Inferior parietal cortex (tissue), 1 donor: ENCODE results near the gene SLC7A6OS.

Source experiments
- DNase-seq: peaks from one replicate; pipeline ENCODE4 v3.0.0-alpha.2; 2016; ENCODE audit errors: extremely low spot score

The SLC7A6OS gene

DNA sequence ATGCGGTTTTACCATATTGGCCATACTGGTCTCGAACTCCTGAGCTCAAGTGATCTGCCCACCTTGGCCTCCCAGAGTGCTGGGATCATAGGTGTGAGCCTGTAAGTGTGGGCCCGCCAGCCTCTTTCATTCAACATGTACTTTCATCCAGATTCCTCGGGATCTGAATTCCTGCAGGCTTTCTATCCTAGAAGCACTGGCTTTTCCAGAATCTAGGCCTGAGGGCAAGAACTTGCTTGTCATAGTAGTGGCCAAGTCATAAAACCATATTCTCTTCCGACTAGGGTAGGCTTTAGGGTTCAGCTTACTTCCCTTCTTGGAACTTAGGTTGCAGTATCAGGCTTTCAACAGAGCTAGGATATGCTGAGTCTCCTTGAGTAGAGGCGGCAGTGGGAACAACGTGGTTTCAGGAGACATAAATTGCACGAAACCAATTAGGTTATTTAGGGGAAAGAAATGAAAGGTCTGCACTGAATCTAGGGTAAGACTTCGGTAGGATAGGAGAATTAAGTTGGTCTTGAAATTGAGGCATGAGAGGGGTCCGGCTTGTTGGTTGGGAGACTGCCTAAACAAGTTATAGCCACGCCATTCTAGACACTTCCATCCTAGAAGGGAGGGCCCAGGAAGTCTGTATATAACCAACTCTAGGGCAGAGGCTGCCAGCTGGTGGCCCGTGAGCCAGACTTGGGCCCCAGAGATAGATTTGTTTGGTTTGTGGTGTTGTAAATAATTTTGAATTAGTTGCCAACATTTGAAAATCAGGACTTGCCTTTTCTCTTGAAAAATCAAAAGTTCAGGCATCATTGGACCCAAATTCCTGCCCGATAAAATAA is 30.8 kb downstream of the SLC7A6OS start:
- DNase-seq: no peak

DNA sequence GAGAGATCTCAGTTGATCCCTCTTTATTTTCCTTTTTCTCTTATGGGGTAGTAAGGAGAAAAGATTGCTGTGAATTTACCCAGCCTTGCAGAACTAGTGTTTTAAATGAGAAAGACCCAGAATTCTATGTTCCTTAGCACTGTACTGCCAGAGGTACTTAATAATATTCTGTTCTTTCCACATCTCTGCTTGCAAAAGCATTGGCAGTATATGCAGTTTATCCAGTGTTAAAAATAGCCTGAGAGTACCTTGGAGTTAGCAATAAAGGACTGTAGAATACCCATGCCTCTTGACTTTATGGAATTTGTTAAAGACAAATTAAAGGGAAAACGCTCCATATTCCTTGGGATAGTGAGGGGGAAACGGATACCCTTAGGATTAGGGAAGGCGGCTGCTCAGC is 34.5 kb downstream of the SLC7A6OS start:
- DNase-seq: no peak

DNA sequence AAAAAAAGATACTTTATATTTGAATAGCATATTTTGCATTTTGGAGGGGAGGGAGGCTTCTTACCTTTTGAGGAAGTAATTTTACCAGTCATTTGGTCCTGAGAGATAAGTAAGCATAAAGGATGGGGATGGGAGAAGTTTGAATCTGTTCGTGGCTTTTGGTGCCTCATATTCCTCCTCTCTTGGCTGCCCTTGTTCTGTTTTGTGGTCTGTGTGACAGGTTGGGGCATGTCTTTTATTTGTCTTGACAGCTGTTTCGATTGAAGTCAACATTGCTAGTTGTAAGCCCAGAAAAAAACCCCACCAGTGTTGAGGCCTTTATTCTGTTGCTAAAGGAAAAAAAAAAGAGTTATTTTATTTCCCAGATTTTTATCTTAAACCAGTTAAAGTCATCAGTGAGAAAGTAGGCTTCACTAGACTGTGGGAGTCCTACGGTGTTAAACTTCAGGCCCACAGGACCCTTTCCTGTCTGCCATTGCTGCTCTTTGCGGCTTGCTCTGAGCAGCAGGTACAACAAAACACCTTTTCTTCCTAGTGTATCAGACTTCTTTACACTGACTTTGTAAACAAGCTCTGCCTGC is 35.0 kb downstream of the SLC7A6OS start:
- DNase-seq: no peak

DNA sequence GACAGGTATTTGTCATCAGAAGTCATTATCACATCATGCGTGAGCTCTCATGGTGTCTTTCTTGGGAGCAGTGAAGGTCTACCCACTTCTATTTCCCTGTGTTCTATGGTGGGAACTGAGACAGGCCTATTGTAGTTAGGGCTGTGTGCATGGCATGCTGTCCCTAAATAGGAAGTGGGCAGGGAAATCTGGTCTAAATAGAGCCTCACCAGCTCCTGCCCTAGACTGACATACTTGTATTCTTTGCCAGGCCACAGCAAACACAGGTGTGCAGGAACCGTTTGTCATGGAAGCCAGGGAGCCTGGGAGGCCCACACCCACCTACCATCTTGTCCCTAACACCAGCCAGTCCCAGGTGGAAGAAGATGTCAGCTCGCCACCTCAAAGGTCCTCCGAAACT is 36.3 kb downstream of the SLC7A6OS start:
- DNase-seq: no peak

DNA sequence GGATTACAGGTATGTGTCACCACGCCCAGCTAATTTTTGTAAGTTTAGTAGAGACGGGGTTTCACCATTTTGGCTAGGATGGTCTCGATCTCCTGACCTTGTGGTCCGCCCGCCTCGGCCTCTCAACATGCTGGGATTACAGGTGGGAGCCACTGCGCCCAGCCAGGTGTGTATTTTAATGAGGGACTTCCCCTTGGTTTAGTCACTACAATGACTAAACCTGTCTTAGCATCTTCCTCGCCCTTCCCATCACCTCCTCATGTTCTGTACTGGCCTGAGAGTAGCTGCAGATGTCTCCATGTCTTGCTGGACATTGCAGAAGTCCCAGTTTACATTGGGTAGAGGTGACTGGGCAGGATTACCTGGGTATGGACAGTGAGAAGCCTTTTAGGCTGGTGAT is 36.9 kb downstream of the SLC7A6OS start:
- no peak for DNase-seq

DNA sequence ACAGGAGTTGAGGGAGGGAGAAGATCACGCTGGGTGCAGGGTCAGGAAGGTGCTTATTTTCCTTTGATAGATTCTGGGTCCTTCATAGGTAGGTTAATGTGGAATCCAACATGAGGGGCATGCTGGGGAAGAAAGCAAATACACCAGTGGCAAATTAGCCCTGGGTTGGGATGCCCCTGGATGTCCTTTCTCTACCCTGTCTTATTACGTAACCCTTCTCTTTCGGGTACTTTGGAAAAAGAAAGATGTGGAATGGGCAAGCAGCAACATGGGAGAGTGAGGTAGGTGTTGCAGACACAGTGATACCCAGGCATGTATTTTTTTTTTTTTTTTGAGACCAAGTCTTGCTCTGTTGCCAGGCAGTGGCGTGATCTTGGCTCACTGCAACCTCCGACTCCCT is 37.3 kb downstream of the SLC7A6OS start:
- no peak for DNase-seq

DNA sequence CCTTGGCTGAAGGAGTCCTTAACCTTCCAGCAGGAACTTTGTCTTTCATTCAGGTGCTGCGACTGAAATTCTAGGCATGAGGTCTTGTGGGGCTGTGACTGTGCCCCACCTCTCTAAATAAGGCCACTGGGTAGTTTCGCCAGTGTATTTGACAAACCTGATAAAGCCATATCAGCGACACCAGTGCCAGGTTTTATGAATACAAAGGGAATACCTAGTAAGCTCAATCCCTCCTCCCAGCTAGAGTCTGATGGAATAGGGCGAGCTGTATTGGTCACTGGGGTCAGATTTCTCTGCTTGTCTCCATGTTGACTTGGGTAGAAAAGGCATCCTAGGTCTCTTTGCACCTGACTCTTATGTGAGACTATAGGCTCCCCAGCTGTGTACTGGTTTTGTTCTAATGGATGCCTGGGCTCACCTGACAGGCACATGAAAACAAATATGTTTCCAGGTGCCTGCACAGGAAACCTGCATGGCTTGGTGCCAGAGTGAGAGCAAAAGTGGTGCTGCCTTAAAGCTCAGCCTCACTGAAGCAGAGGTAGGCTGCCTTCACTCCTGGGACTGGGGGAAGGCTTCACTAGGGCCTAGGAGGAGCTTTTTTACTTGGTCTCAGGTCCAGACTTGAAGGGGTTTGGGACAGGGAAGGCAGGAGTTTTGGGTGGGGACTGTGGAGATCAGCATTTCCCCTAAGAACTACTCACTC is 38.1 kb downstream of the SLC7A6OS start:
- DNase-seq: no peak

DNA sequence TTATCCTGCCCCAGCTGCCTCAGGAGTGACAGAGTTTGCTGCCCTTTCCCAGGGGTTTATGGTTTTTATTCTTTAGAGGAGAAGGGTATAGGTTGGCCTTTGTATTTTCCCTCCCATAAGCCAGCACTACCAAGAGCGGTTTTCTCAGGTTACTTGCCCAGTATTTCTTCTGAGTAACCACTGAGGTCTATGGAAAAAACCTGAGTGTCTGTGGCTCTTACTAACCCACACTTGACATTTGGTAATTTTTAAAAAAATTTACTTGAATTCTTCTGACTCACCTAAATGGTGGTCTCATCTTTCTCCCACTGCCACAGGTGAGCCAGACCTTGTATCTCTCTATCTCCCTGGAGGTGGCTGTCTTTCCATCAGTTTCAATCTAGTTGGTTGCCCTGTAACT is 40.4 kb downstream of the SLC7A6OS start:
- no peak for DNase-seq

DNA sequence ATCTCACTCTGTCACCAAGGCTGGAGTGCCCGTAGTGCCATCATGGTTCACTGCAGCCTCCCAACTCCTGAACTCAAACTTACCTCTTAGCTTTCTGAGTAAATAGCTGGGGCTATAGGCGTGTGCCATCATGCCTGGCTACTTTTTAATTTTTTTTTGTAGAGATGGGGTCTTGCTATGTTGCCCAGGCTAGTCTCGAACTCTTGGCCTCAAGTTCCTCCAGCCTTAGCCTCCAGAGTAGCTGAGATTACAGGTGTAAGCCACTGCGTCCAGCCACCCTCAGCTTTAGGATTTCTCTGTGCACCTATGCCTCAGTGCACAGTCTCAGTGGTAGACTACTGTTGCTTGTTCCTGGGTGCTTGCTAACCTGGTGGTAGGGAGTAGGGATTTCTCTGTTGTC is 41.0 kb downstream of the SLC7A6OS start:
- no peak for DNase-seq

DNA sequence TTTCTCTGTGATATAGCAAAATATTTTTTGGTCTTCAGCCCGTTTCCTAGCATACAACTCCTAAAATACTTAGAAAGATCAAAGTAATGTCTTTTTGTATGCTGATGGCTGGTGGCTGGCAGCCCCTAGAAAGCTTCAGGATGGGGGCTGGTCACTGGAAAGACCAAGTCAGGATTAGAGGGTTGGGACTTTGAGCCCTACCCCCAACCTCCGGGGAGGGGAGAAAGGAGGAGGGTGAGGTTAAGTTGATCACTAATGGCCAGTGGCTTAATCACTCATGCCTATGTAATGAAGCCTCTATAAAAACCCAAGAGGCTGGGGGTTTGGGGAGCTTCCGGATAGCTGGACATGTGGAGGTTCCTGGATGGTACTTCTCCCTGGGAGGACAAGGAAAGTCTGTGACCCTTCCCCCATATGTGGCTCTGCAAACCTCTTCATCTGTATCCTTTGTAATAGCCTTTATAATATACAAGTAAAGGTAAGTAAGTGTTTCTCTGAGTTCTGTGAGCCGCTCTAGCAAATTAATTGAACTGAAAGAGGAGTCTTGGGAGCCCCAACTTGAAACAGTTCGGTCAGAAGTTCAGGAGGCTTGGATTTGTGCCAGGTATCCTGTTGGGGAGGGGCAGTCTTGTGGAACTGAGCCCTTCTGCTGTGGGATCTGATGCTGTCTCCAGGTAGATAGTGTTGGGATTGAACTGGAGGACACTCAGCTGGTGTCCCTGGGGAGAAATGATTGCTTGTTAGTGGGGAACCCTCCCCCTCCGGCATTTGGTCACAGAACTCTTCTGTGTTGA is 42.9 kb downstream of the SLC7A6OS start:
- no peak for DNase-seq

DNA sequence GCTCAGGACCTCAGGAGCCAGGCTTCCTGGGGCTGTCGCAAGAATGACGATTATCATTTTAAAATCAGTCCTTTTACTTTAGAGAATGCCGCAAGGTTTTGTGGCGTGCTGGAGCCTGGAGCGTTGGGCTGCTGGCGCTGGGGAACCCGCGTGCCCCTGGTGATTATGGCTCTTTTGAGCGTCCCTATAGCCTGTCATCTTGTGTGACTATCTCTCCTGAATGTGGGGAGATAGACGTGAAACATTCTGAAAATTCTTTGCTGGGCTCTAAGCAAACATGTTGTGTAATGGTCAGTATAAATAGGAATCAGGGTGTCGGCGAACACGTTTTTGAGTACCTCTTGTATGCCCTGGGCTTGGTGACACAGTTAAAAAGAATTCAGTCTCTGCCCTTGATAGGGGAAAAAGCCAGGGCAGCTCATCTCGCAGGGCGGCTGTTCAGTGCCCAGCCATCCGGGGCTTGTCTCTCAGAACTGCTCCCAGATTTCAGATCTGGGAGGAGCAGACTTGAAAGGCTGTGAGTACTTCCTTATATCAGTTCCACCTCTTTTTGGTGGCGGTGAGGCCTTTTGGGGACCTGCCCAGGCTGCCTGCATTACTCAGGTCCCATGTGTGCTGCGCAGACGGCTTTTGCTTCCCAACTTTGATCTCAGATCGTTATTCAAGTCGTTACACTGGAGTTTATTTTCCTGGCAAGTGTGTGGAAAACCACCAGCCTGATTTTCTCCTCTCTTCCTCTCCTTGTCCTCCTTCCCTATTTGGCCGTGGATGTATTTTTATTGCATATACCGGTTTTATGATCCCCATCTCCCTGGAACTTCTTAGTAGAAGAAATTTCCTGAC is 45.4 kb downstream of the SLC7A6OS start:
- DNase-seq: peak; percentile 50

DNA sequence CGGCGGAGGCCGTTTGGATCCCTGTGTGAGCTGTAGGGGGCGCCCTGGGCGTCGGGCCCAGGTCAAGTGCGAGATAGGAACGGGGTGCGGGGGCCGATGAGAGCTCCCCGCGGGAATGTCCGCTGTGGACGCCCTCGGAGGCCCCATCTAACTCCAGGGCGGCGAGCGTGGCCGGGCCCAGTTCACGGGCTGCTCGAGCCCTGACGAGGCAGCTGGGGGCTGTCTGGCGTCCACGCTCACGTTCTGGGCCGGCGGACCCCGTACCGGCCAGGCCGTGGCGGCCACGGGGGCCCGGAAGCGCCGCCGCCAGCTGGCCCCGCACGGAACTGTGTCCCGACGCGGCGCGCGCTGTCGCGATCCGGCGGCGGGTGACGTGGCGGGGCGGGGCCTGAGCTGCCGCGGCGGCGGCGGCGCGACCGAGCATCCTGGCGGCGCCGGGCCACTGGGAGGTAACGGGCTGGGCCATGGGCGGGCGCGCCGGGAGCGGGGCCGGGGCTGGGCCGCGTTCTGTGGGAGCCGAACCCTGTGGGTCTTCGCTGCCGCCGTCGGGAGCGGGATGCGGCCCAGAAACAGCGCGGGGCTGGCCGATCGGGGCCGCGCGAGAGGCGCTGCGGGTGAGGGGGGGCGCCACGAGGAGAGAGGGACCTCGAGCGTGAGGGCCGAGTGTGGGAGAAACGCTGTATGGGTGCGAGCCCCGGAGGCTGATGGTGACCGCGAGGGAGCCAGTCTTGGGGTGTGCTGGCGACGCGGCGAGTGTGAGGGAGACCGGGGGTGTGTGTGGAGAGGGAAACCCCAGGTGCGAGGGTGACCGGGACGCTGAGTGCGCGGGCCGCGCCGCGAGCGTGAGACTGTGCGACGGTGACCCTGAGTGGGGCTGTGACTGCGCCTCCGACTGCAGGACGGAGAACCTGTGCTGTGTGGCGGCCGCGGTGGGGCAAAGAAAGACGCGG is 46.3 kb downstream of the SLC7A6OS start, which contains the start of gene SLC7A6:
Gene SLC7A6 (plus strand): TSS at position 399 of the 950 bp plus-strand sequence. CDS start 10,201 bp downstream, outside the sequence.
- peak; percentile 62 for DNase-seq

DNA sequence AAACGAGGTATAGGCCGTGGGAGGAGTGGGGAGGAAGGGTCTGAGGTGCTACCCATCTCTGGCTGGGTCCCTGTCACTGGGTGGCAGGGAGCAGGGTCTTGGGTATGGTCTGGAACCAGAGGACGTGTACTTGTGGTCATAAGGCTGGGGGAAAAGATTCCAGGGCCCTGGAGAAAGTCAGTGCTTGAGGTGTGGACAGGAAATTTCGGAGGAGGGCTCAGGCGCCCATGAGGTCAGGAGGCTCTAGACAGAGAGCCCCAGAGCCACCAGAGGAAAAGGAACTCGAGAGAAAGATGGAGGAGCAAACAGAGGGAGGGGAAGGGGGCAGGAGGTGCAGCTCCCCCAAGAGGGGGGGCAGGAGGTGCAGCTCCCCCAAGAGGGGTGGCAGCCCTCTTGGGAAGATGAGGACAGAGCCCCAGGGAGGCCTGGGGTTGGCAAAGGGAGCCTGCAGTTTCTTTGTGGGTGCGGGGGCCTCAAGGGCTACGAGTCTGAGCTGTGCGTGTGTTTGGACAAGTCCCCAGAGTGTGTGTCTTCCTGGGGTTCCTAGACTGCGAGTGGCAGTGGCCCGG is 47.1 kb downstream of the SLC7A6OS start:
- no peak for DNase-seq

DNA sequence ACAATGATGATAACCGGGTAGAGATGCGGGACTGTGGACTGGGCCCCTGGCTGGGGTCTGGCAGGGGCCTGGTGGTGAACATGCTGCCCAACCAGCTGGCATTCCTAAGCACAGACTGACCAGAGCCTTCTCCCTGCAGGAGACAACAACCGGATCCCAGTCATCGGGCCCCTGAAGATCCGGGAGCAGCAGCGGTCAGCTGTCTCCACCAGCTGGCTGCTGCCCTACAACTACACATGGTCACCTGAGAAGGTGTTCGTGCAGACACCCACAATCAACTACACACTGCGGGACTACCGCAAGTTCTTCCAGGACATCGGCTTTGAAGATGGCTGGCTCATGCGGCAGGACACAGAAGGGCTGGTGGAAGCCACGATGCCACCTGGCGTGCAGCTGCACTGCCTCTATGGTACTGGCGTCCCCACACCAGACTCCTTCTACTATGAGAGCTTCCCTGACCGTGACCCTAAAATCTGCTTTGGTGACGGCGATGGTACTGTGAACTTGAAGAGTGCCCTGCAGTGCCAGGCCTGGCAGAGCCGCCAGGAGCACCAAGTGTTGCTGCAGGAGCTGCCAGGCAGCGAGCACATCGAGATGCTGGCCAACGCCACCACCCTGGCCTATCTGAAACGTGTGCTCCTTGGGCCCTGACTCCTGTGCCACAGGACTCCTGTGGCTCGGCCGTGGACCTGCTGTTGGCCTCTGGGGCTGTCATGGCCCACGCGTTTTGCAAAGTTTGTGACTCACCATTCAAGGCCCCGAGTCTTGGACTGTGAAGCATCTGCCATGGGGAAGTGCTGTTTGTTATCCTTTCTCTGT is 51.5 kb downstream of the SLC7A6OS start:
- DNase-seq: no peak

DNA sequence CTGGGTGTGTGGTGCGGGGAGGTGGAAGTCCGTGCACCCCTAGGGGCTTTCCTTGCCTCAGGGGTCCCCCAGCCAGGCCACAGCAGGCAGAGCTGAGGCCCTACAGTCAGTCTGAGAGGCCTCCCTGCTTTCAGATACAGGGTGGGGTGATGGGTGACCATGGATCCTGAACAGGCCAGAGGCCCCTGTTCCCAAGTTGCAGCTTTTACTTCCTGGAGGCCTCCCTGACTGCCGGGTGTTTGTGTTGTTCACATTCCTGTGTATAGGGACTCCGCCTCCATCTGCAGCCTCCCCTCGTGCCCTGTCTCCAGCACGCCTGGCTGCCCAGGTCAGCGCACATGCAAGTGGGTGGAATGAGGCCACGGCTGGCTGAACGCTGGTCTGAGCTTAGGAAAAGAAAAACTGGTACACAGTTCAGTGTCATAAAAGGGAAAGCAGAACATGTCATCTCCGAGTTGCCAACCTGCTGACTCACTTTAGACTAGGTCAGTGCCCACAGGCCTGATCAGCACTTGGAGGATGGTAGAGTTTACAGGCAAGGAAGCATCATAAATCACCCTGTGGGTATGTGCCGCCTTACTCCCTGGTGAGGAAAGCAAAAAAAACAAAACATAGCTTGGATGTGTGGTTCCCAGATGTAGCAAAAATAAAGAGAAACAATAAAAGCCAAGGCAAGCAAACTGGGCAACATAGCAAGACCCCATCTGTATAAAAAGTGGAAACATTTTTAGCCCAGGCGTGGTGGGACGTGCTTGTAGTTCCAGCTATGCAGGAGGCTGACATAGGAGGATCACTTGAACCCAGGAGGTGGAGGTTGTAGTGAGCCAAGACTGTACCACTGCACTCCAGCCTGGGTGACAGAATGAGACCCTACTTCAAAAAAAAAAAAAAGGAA is 52.6 kb downstream of the SLC7A6OS start:
- no peak for DNase-seq

DNA sequence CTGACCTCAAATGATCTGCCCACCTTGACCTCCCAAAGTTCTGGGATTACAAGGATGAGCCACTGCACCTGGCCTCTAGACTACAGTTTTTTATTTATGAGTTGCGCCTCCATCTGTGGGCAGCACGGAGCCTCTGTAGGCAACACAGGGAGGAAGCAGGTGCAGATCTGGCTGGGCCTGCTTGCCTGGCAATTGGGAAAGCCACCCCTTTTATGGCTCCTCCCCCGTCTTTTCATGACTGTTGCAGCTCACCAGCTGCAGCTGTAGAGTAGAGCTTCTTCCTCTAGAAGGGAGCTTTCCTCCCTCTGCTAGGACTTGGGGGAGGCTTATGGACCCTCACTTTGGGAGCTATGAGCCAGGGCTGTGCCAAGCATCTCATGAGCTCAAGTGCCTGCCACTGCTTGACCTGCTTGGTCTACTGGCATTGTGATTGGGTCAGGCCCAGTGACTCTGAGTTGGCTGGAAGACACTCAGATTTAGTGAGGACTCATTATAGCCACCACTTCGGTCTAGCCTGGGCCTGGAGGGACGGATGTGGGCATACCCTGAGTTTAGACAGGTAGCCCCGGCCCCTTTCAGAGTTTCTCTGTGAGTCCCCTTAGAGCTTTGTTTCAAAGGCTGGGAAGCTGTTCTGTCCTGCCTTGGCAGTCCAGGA is 53.4 kb downstream of the SLC7A6OS start:
- DNase-seq: peak; percentile 32

DNA sequence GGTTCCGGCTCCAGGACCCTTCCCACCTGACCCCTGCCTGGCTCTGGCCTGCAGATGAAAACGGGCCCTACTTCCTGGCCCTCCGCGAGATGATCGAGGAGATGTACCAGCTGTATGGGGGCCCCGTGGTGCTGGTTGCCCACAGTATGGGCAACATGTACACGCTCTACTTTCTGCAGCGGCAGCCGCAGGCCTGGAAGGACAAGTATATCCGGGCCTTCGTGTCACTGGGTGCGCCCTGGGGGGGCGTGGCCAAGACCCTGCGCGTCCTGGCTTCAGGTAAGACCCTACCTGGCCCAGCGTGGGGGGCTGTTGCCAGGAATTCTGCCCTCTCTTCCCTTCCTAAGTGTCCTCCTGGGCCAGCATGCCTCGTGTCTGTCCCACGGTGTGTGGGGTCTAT is 55.0 kb downstream of the SLC7A6OS start:
- no peak for DNase-seq
